PC-3 (cell line): Measurements from ENCODE around the gene ADGRL3. TPM values are rescaled to one million over a fixed set of nuclear protein-coding genes. Genes with fewer than 3 reads are reported as not detected.

Experiments
- ATAC-seq: fragments of 200-7000 bp; cut with Tn5 transposase; 2 replicates; pipeline ENCODE4 v1.9.1; 2020; ENCODE audit warnings: mild to moderate bottlenecking, moderate library complexity
- BruUV-seq: library from RNA; stranded (reverse); fragments of 400-500 nt; replicated peaks from 2 replicates; lab custom pipeline; 2021; lab: Mats Ljungman, UMichigan
- CTCF ChIA-PET: fragments of 300-600 bp; sonication (Branson Sonifier 250); formaldehyde crosslinking; loops from one replicate; lab custom pipeline; 2022; ENCODE audit warnings: antibody characterized with exemption; lab: Charles Lee
- POLR2A ChIA-PET: fragments of 300-600 bp; sonication (Branson Sonifier 250); formaldehyde crosslinking; loops from one replicate; lab custom pipeline; 2022; ENCODE audit warnings: antibody characterized with exemption; ENCODE audit not compliant: unreplicated experiment; lab: Charles Lee
- DNase-seq: peaks from one replicate; pipeline ENCODE4 v3.0.0-alpha.2; 2015
- H2AFZ ChIP-seq: fragments of 300-600 bp; sonication (generic); 2 replicates; pipeline ENCODE4 v1.6.0; 2016; ENCODE audit warnings: antibody characterized with exemption, low read length
- H3F3A ChIP-seq: fragments of 300-600 bp; sonication (generic); one replicate; pipeline ENCODE4 v1.6.0; 2017; ENCODE audit warnings: antibody characterized with exemption, low read length, control low read depth, mild to moderate bottlenecking; ENCODE audit not compliant: unreplicated experiment
- H3K27ac ChIP-seq: fragments of 300-600 bp; sonication (generic); 2 replicates; pipeline ENCODE4 v1.5.1; 2016; ENCODE audit warnings: mild to moderate bottlenecking, low read length
- H3K27me3 ChIP-seq: fragments of 300-600 bp; sonication (generic); 2 replicates; pipeline ENCODE4 v1.6.1; 2016; ENCODE audit warnings: low read length, mixed read lengths
- H3K36me3 ChIP-seq: fragments of 300-600 bp; sonication (generic); 2 replicates; pipeline ENCODE4 v1.6.1; 2016; ENCODE audit warnings: low read depth, mixed run types, low read length, mixed read lengths
- H3K4me1 ChIP-seq: fragments of 300-600 bp; sonication (generic); 2 replicates; pipeline ENCODE4 v1.5.1; 2016; ENCODE audit warnings: low read length; ENCODE audit not compliant: insufficient read depth
- H3K4me2 ChIP-seq: fragments of 300-600 bp; sonication (generic); 2 replicates; pipeline ENCODE4 v1.6.0; 2016; ENCODE audit warnings: low read length
- H3K4me3 ChIP-seq: fragments of 300-600 bp; sonication (generic); 2 replicates; pipeline ENCODE4 v1.5.1; 2016; ENCODE audit warnings: mild to moderate bottlenecking, low read length, mixed read lengths
- H3K79me2 ChIP-seq: fragments of 300-600 bp; sonication (generic); 2 replicates; pipeline ENCODE4 v1.6.1; 2017; ENCODE audit warnings: low read length, mixed read lengths
- H3K9ac ChIP-seq: fragments of 300-600 bp; sonication (generic); 2 replicates; pipeline ENCODE4 v1.6.0; 2016; ENCODE audit warnings: mild to moderate bottlenecking, low read length
- H3K9me2 ChIP-seq: fragments of 300-600 bp; sonication (generic); replicated peaks from 2 replicates; pipeline ENCODE4 v1.6.1; 2016; ENCODE audit warnings: mixed run types, low read length, mixed read lengths
- H3K9me3 ChIP-seq: fragments of 300-600 bp; sonication (generic); 2 replicates; pipeline ENCODE4 v1.6.1; 2016; ENCODE audit warnings: low read length, mixed read lengths
- H4K20me1 ChIP-seq: fragments of 300-600 bp; sonication (generic); 2 replicates; pipeline ENCODE4 v1.6.1; 2016; ENCODE audit warnings: low read length, mixed read lengths
- CTCF ChIP-seq: fragments of 300-600 bp; sonication (generic); conservative IDR thresholded peaks from 2 replicates; pipeline ENCODE4 v1.5.1; 2017; ENCODE audit warnings: antibody characterized with exemption, low read depth, mild to moderate bottlenecking, low read length
- EZH2 ChIP-seq: fragments of 300-600 bp; sonication (generic); IDR thresholded peaks from one replicate; pipeline ENCODE4 v1.6.1; 2017; ENCODE audit warnings: antibody characterized with exemption, mild to moderate bottlenecking, low read length; ENCODE audit not compliant: unreplicated experiment
- EZH2phosphoT487 ChIP-seq: fragments of 300-600 bp; sonication (generic); IDR thresholded peaks from 2 replicates; pipeline ENCODE4 v1.6.1; 2018; ENCODE audit warnings: mild to moderate bottlenecking, antibody characterized with exemption, low read length, borderline replicate concordance
- intact Hi-C: fragments of 100-400 bp; cut with micrococcal nuclease; formaldehyde crosslinking; loops from 2 replicates; pipeline ENCODE4 v1.9.0; 2023
- total RNA-seq: library from RNA; depleted of rRNA; stranded (reverse); fragments of >200 nt; gene quantifications from 2 replicates; pipeline ENCODE4 v1.2.3, GENCODE V29; 2014

The ADGRL3 gene
- total RNA-seq, 1 experiment from 2014 or later = 0.66 TPM

- H3K4me2 ChIP-seq = 0 out of 2 replicates have a peak overlapping the region, but pooled peaks have one; percentile 11
- POLR2A ChIA-PET = interaction anchor here (0.6 kb wide), 2 partner anchors 77 to 926 kb away, joined by 3 to 4 read pairs; partner anchors contain the start of gene ADGRL3
- H3K27me3 ChIP-seq = no peaks in the 10 kb centered on the region
- H3K79me2 ChIP-seq = no peaks in the 10 kb centered on the region
- ATAC-seq = peak; percentile 80
- no peak overlapping the region for H2AFZ ChIP-seq
- H3F3A ChIP-seq = no peaks in the 10 kb centered on the region
- no peaks in the 10 kb centered on the region for H3K36me3 ChIP-seq
- CTCF ChIA-PET = no interaction called here
- TF ChIP-seq CTCF (no peak), EZH2 (no peak), EZH2phosphoT487 (no peak)
- no peaks in the 10 kb centered on the region for H4K20me1 ChIP-seq
- H3K9me3 ChIP-seq = no peaks in the 10 kb centered on the region
- no TSS peak for BruUV-seq
- 0 out of 2 replicates have a peak, but pooled peaks cover 3% of the 10 kb centered on the region for H3K4me1 ChIP-seq
- peak; percentile 35 for DNase-seq
- no peak overlapping the region for H3K4me3 ChIP-seq
- no peak overlapping the region for H3K9ac ChIP-seq
- H3K27ac ChIP-seq = no peak overlapping the region
- no peaks in the 10 kb centered on the region for H3K9me2 ChIP-seq
- intact Hi-C loops = no loop called here
Observed at GRCh38 chr4:62126064-62126732, 926.1 kb downstream of the ADGRL3 start.
